VCaP (cell line): Measurements from ENCODE around the gene ZFP42.

ENCODE experiments used
- H3K27ac ChIP-seq: fragments of 450-650 bp; 2 replicates; pipeline ENCODE4 v1.5.1; 2017
- CTCF ChIP-seq: fragments of 450-650 bp; conservative IDR thresholded peaks from 2 replicates; pipeline ENCODE4 v1.5.1; 2017; ENCODE audit warnings: mild to moderate bottlenecking, moderate library complexity

Gene ZFP42

GRCh38 chr4:187995322-187996207 is at the start of gene ZFP42:
Gene ZFP42, plus strand, starts transcription at chr4:187995771. Its CDS starts 7,037 bp downstream, at chr4:188002808.
- no peak within 1 kb of the TSS for H3K27ac ChIP-seq
- TF ChIP-seq CTCF: no peak

DNA sequence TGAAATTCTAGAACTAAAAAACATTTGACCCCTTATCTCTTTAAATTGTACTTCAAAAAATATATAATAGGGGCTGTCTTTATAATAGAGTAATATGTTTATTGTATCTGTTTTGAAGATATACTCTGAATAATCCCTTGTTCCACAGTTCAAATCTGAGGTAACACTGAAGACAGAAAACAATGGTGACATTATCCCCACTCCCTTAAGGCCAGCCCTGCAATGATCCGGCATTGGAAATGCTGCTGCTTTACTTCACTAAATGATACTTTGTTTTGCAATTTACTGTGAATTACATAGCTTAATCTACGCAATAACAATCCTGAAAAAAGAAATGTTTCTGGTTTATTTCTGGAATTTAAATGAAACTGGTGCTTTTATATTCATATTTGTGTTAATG is 34.4 kb upstream of the ZFP42 start:
- no peak for TF ChIP-seq CTCF
- H3K27ac ChIP-seq: no peak overlapping the region

- no peak overlapping the region for H3K27ac ChIP-seq
- TF ChIP-seq CTCF: no peak
These were observed 33.6 kb upstream of the ZFP42 start for GRCh38 chr4:187961961-187962360.

DNA sequence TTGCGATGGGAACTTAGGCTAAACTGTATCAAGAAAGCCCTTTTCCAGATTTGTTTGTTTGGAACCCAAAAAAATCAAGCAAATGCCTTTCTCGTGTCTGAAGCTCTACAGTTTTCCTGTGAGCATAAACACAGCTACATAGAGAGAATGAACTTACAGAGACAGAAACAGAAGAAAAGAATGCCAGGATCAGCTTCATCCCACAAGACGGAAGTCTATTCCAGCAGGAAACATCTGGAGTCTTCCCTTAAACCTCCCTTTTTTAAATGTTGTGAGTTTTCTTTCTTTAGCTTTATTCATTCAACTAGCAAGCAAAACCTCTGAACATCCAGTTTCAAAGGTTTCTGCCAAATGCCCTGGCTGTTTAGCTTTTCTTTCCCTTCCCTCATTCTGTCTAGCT is 32.6 kb upstream of the ZFP42 start:
- no peak for TF ChIP-seq CTCF
- no peak overlapping the region for H3K27ac ChIP-seq

- no peak overlapping the region for H3K27ac ChIP-seq
- no peak for TF ChIP-seq CTCF
These were observed 29.8 kb upstream of the ZFP42 start for GRCh38 chr4:187965726-187966125.

GRCh38 chr4:187972135-187972534 is 23.4 kb upstream of the ZFP42 start:
- TF ChIP-seq CTCF: no peak
- H3K27ac ChIP-seq: no peak overlapping the region

DNA sequence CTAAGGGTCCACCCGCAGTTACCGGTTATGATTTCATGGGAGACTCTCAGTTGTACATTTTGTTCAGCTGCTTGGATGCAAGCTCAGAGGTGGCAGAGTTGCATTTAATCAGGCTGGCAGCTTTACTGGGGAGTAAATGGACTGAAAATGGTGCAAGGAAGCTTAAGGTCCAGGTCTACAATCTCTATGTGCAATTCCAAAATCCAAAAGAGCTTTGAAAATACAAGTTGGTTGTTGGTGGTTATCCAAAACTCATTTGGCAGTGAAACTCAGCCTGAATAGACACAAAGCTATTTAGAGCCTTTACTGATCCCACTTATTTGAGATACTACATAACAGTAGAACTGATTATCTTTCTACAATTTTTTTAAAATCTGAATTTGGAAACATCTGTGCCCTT is 11.8 kb upstream of the ZFP42 start:
- no peak for TF ChIP-seq CTCF
- H3K27ac ChIP-seq: no peak overlapping the region
